Measurements from ENCODE around the gene ACOT11.

GRCh38 chr1:54652168-54652567 lies 104.1 kb downstream of the ACOT11 start:
- TF ChIP-seq CTCF (optimal IDR thresholded peaks at IDR 0.05 in 1 of 3, IDR thresholded peaks at IDR 0.05 in 1 of 3, conservative IDR thresholded peaks at IDR 0.05 in 1 of 3; ENCODE audit: extremely low read depth in 1 of 3, insufficient read depth in 2 of 3, low read length in 3 of 3) = no peak
- no peak for TF ChIP-seq EZH2 (IDR thresholded peaks at IDR 0.05; ENCODE audit: low read length)
